Gastroesophageal sphincter (tissue), 3 donors: ENCODE data around the gene VWA7.

Experiments used
- EP300 ChIP-seq: sonication (generic); formaldehyde crosslinking; IDR thresholded peaks from one replicate; pipeline ENCODE4 v1.6.1; 2017; ENCODE audit warnings: antibody characterized with exemption, mild to moderate bottlenecking
- POLR2A ChIP-seq, 2 donors: fragments of 450-650 bp; IDR thresholded peaks; one replicate each; pipeline ENCODE4 v1.6.1; 2017; ENCODE audit warnings: antibody characterized with exemption in 2 of 2, mild to moderate bottlenecking in 2 of 2, moderate library complexity in 1 of 2
- POLR2AphosphoS5 ChIP-seq: sonication (generic); formaldehyde crosslinking; IDR thresholded peaks from one replicate; pipeline ENCODE4 v1.6.1; 2017; ENCODE audit warnings: antibody characterized with exemption
- TF ChIP-seq, protein P1 (sequence below), 4 experiments: fragments of 200-600 bp in 2 of 4; fragments of 450-650 bp in 2 of 4; sonication (generic) in 1 of 4; IDR thresholded peaks; one replicate each; pipeline ENCODE4 v1.5.1; 2017 to 2019; ENCODE audit warnings: antibody characterized with exemption in 4 of 4, mild to moderate bottlenecking in 2 of 4, moderate library complexity in 2 of 4

DNA sequence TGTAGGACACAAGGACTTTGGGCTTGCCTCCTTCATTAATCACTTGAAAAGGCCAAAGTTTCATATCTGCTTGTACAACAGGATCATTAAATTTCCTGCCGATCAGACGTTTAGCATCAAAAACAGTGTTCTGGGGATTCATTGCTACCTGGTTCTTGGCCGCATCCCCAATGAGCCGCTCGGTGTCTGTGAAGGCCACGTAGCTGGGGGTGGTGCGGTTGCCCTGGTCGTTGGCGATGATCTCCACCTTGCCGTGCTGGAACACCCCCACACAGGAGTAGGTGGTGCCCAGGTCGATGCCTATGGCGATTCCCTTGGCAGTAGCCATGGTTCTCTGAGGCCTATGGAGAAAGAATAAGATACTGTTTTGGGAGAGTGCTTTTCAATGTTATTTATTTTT, 34.5 kb upstream of the VWA7 start:
- TF ChIP-seq EP300 (no peak), POLR2AphosphoS5 (no peak), POLR2A (IDR thresholded peaks at IDR 0.05) (no peak)
- TF ChIP-seq, protein P1, sequence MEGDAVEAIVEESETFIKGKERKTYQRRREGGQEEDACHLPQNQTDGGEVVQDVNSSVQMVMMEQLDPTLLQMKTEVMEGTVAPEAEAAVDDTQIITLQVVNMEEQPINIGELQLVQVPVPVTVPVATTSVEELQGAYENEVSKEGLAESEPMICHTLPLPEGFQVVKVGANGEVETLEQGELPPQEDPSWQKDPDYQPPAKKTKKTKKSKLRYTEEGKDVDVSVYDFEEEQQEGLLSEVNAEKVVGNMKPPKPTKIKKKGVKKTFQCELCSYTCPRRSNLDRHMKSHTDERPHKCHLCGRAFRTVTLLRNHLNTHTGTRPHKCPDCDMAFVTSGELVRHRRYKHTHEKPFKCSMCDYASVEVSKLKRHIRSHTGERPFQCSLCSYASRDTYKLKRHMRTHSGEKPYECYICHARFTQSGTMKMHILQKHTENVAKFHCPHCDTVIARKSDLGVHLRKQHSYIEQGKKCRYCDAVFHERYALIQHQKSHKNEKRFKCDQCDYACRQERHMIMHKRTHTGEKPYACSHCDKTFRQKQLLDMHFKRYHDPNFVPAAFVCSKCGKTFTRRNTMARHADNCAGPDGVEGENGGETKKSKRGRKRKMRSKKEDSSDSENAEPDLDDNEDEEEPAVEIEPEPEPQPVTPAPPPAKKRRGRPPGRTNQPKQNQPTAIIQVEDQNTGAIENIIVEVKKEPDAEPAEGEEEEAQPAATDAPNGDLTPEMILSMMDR (IDR thresholded peaks at IDR 0.05): no peak
